ENCODE results near the gene SNRNP70. TPM values are rescaled to one million over a fixed set of nuclear protein-coding genes. Genes with fewer than 3 reads are reported as not detected.

Gene SNRNP70
- total and polyA plus RNA-seq, 2 of the 13 experiments (the other 11 are each of a cell fraction or from before 2014, with no cell fraction given), result 150 to 210 TPM

GRCh38 chr19:49150106-49150943 lies 65.1 kb downstream of the SNRNP70 start (continued):
- no peak for TF ChIP-seq GLMP (CRISPR knock-in tag; IDR thresholded peaks at IDR 0.05; ENCODE audit: borderline replicate concordance)
- TF ChIP-seq KDM5A (IDR thresholded peaks at IDR 0.05; ENCODE audit: borderline replicate concordance, low read length), result 0 out of 2 replicates have a peak, but pooled peaks have one; percentile 0
- TF ChIP-seq NFE2L2 (IDR thresholded peaks at IDR 0.05; ENCODE audit: low read length), result no peak
- TF ChIP-seq KAT8 (CRISPR knock-in tag; IDR thresholded peaks at IDR 0.05), result peak; percentile 40; the same call in 1 of the 2 replicates
- peak; percentile 60; the same call in 1 of the 2 replicates for TF ChIP-seq ZNF564 (CRISPR knock-in tag; IDR thresholded peaks at IDR 0.05)
- peak; percentile 71 for TF ChIP-seq ZFX (CRISPR knock-in tag; IDR thresholded peaks at IDR 0.05; ENCODE audit: low read depth)
- peak; percentile 68 for TF ChIP-seq ZFY (CRISPR knock-in tag; IDR thresholded peaks at IDR 0.05)
- peak; percentile 77; the same call in 1 of the 2 replicates for TF ChIP-seq ZFP82 (CRISPR knock-in tag; IDR thresholded peaks at IDR 0.05; ENCODE audit: borderline replicate concordance)
- TF ChIP-seq KMT2B (CRISPR knock-in tag; IDR thresholded peaks at IDR 0.05), result peak; percentile 46; the same call in 1 of the 2 replicates
- TF ChIP-seq GLI4 (CRISPR knock-in tag; IDR thresholded peaks at IDR 0.05; ENCODE audit: borderline replicate concordance), result peak; percentile 8; the same call in 1 of the 2 replicates
- TF ChIP-seq POLR2G (IDR thresholded peaks at IDR 0.05; ENCODE audit: low read depth, low read length), result peak; percentile 75
- peak; percentile 92 for TF ChIP-seq NRL (CRISPR knock-in tag; IDR thresholded peaks at IDR 0.05; ENCODE audit: borderline replicate concordance)
- TF ChIP-seq RFX1 (IDR thresholded peaks at IDR 0.05), result no peak
- no peak for TF ChIP-seq ZNF530 (CRISPR knock-in tag; IDR thresholded peaks at IDR 0.05; ENCODE audit: low read depth)
- TF ChIP-seq ESRRA (CRISPR knock-in tag; IDR thresholded peaks at IDR 0.05; ENCODE audit: low read depth), result peak; percentile 57; the same call in 1 of the 2 replicates
- no peak for TF ChIP-seq ZNF7 (CRISPR knock-in tag; IDR thresholded peaks at IDR 0.05)
- TF ChIP-seq HIVEP1 (CRISPR knock-in tag; IDR thresholded peaks at IDR 0.05), result peak; percentile 52
- TF ChIP-seq XRCC5 (optimal IDR thresholded peaks at IDR 0.05; ENCODE audit: low read length), result peak; percentile 30
- TF ChIP-seq FOXO4 (CRISPR knock-in tag; conservative IDR thresholded peaks at IDR 0.05), result 0 out of 2 replicates have a peak, but pooled peaks have one; percentile 10
- peak; percentile 93; the same call in 1 of the 2 replicates for TF ChIP-seq KDM5B (CRISPR knock-in tag; IDR thresholded peaks at IDR 0.05; ENCODE audit: borderline replicate concordance)
- no peak for TF ChIP-seq BATF2 (CRISPR knock-in tag; IDR thresholded peaks at IDR 0.05)
- TF ChIP-seq SPEN (CRISPR knock-in tag; IDR thresholded peaks at IDR 0.05; ENCODE audit: low read depth), result peak; percentile 36; the same call in 1 of the 2 replicates
- TF ChIP-seq CSRNP1 (CRISPR knock-in tag; IDR thresholded peaks at IDR 0.05), result 0 out of 2 replicates have a peak, but pooled peaks have one; percentile 50
- no peak for TF ChIP-seq ZNF781 (CRISPR knock-in tag; IDR thresholded peaks at IDR 0.05; ENCODE audit: borderline replicate concordance, not compliant biosample characterization)
